NCI-H226 (cell line): ENCODE measurements around the gene SH3PXD2A.
A peak's percentile ranks its signal among the peaks of the same experiment; 100 is the strongest.

ENCODE experiments used
- DNase-seq: peaks from one replicate; pipeline ENCODE4 v3.0.0-alpha.2; 2015

SH3PXD2A gene

GRCh38 chr10:103715430-103715829 lies 139.9 kb downstream of the SH3PXD2A start:
- peak; percentile 68 for DNase-seq

- DNase-seq, result no peak
Observed at GRCh38 chr10:103714232-103714891, 141.0 kb downstream of the SH3PXD2A start.

GRCh38 chr10:103713676-103714075 lies 141.7 kb downstream of the SH3PXD2A start:
- no peak for DNase-seq

- DNase-seq, result peak; percentile 46
Observed at GRCh38 chr10:103712898-103713498, 142.4 kb downstream of the SH3PXD2A start.

- no peak for DNase-seq
Observed at GRCh38 chr10:103712146-103712545, 143.2 kb downstream of the SH3PXD2A start.

GRCh38 chr10:103711351-103711994 lies 143.9 kb downstream of the SH3PXD2A start:
- no peak for DNase-seq

GRCh38 chr10:103710490-103710889 lies 144.9 kb downstream of the SH3PXD2A start:
- no peak for DNase-seq

GRCh38 chr10:103709341-103709920 lies 145.9 kb downstream of the SH3PXD2A start:
- peak; percentile 88 for DNase-seq

- no peak for DNase-seq
Observed at GRCh38 chr10:103708627-103709288, 146.6 kb downstream of the SH3PXD2A start.

- no peak for DNase-seq
Observed at GRCh38 chr10:103707956-103708626, 147.3 kb downstream of the SH3PXD2A start.

GRCh38 chr10:103706762-103707161 lies 148.6 kb downstream of the SH3PXD2A start:
- DNase-seq, result no peak

GRCh38 chr10:103706047-103706446 lies 149.3 kb downstream of the SH3PXD2A start:
- no peak for DNase-seq

- no peak for DNase-seq
Observed at GRCh38 chr10:103703941-103704919, 151.1 kb downstream of the SH3PXD2A start.

GRCh38 chr10:103701380-103702222 lies 153.8 kb downstream of the SH3PXD2A start:
- DNase-seq, result no peak

GRCh38 chr10:103700436-103700715 lies 155.0 kb downstream of the SH3PXD2A start:
- DNase-seq, result no peak

GRCh38 chr10:103699611-103700435 lies 155.6 kb downstream of the SH3PXD2A start:
- DNase-seq, result no peak

GRCh38 chr10:103698266-103698665 lies 157.1 kb downstream of the SH3PXD2A start:
- DNase-seq, result no peak

- no peak for DNase-seq
Observed at GRCh38 chr10:103697787-103698186, 157.6 kb downstream of the SH3PXD2A start.

- DNase-seq, result peak; percentile 95
Observed at GRCh38 chr10:103696411-103697145, 158.8 kb downstream of the SH3PXD2A start.
